Brain microvascular endothelial cell (primary cell): ENCODE measurements around the gene CACTIN.
A peak's percentile ranks its signal among the peaks of the same experiment; 100 is the strongest.

ENCODE experiments used
- DNase-seq: peaks from one replicate; pipeline ENCODE4 v3.0.0-alpha.2; 2020
- H3K27ac ChIP-seq: fragments of 250-450 bp; sonication (Bioruptor Pico); 2 replicates; pipeline ENCODE4 v1.5.1; 2020; ENCODE audit warnings: mild to moderate bottlenecking, moderate library complexity
- H3K27me3 ChIP-seq: fragments of 250-450 bp; sonication (Bioruptor Pico); replicated peaks from 2 replicates; pipeline ENCODE4 v1.5.1; 2020; ENCODE audit warnings: mild to moderate bottlenecking
- H3K36me3 ChIP-seq: fragments of 250-450 bp; sonication (Bioruptor Pico); replicated peaks from 2 replicates; pipeline ENCODE4 v1.5.1; 2020; ENCODE audit warnings: mild to moderate bottlenecking
- H3K4me3 ChIP-seq: 2 replicates; pipeline ENCODE4 v1.5.1; 2011; ENCODE audit warnings: low read depth, mild to moderate bottlenecking, control low read depth, low read length, moderate library complexity
- in situ Hi-C: cut with HindIII; loops from 2 replicates; pipeline ENCODE4 v1.10.0; 2017; ENCODE audit warnings: low sequenced_read_pairs, low pct_ligation_motif_present
- TF ChIP-seq, protein P1 (sequence below): IDR thresholded peaks from 2 replicates; pipeline ENCODE4 v1.5.1; 2011; ENCODE audit warnings: low read depth, mild to moderate bottlenecking, moderate library complexity, low read length, control low read depth, inconsistent platforms; ENCODE audit errors: missing control alignments

Gene CACTIN

DNA sequence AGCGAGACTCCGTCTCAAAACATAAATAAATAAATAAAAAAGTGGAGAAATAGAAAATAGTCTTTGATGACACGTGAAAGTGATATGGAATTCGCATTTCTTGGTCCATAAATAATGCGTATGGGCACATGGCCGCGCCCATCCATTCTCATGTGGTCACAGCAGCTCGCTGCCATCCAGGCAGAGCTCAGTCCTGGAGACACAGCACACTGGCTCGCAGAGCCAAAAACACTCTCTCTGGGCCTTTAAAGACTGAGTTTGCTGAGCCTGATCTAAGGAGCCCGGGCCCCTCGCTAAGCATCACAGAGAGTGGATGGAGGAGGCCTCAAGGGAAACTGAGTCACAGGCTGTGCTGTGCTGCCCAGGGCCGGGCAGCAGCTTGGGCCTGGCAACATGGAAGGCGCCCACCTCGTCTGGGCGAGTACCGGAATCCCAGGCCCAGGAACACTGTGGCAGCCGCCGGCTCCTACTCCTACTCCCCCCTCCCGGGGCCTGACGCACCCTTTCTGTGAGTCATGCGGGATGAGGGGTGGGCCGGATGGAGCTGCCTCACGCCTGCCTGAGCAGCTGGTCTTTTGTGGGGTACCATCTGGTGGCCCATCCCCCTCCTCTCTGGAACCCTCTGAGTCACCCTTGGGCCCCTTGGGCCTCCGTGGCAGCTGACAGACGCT, 28.9 kb upstream of the CACTIN start:
- Histone ChIP-seq H3K36me3 (peaks cover 41% of the 10 kb centered on the region), H3K4me3 (no peak overlapping the region), H3K27ac (peak overlapping the region; percentile 76), H3K27me3 (no peaks in the 10 kb centered on the region)
- TF ChIP-seq, protein P1, sequence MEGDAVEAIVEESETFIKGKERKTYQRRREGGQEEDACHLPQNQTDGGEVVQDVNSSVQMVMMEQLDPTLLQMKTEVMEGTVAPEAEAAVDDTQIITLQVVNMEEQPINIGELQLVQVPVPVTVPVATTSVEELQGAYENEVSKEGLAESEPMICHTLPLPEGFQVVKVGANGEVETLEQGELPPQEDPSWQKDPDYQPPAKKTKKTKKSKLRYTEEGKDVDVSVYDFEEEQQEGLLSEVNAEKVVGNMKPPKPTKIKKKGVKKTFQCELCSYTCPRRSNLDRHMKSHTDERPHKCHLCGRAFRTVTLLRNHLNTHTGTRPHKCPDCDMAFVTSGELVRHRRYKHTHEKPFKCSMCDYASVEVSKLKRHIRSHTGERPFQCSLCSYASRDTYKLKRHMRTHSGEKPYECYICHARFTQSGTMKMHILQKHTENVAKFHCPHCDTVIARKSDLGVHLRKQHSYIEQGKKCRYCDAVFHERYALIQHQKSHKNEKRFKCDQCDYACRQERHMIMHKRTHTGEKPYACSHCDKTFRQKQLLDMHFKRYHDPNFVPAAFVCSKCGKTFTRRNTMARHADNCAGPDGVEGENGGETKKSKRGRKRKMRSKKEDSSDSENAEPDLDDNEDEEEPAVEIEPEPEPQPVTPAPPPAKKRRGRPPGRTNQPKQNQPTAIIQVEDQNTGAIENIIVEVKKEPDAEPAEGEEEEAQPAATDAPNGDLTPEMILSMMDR = no peak
- peak; percentile 89 for DNase-seq
- in situ Hi-C loops = no loop called here

DNA sequence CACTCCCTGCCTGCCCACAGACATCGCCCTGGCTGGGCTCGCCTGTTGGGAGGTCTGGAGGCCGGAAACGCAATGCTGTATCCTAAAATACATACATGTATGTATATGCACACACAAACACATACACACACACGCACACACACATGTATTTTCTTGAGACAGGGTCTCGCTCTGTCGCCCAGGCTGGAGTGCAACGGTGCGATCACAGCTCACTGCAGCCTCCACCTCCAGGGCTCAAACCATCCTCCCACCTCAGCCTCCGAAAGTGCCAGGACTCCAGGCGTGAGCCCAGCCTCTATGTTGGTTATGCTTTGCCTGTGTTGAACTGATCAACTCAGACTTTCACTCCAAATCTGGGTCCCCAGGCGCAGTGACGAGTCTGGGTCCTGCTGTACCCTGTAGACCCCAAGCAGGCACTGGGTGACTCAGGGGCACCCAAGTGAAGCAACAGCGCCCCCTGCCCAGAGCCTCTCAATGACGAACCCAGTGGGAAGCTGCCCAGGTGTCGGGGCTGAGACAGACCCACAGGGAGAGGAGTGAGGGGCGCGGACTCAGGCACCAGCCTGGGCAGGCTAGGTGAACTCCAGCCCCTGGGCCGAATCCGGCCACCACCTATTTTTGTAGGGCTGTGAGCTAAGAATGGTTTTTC, 27.4 kb upstream of the CACTIN start:
- no peak for DNase-seq
- H3K27me3 ChIP-seq = no peaks in the 10 kb centered on the region
- TF ChIP-seq, protein P1 = peak; percentile 56
- in situ Hi-C loops = no loop called here
- H3K27ac ChIP-seq = no peak overlapping the region
- H3K36me3 ChIP-seq = peaks cover 33% of the 10 kb centered on the region
- no peak overlapping the region for H3K4me3 ChIP-seq

DNA sequence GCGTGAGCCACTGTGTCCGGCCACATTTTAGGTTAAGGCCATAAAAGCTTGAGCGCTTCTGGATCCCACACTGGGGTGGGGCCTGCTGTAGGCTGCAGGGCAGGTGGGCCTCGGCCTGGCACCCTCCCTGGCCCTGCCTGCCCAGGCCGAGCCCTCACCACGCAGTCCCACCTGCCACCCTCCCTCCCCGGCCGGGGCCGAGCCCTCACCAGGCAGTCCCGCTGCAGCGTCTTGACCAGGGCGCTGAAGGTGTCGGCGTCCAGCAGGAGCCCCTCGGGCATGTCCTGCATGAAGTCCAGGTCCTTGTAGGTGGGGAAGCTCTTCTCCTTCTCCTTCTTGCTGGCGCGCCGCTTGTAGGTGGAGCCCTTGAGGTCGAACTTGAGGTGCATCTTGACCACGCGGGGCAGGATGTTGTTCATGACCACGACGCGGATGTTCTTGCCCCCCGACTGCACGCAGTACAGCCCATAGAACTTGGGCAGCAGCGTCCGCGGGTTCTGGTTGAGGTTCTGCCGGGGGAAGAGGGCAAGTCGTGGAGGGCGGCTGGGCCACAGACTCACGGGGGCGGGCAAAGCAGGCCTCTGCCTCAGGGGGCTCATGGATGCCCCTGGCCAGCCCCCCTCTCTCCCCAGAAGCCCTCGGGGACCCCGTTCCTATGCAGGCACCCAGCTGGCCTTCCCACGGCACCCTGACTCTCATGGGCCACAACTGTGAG, 26.6 kb upstream of the CACTIN start:
- Histone ChIP-seq H3K4me3 (no peak overlapping the region), H3K27ac (no peak overlapping the region), H3K36me3 (peaks cover 33% of the 10 kb centered on the region), H3K27me3 (no peaks in the 10 kb centered on the region)
- in situ Hi-C loops = no loop called here
- DNase-seq = no peak
- TF ChIP-seq, protein P1 = no peak

DNA sequence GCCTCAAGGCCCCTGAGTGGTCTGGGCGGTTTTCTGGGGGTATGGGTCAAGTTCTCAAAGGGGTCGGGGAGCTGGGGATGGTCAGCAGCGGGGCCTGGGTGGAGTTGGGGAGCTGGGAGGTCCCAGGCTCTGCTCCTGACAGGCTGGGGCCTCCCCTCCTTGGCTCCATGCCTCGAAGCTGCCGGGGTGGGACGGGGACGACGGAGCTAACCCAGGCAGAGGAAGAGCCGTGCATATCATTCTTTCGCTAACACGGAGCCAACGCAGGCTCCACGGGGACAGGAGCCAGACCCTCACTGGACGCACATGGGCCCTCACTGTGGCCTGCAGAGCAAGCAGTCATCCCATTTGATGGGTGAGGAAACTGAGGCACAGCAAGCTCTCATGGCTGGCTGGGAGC, 25.8 kb upstream of the CACTIN start:
- Histone ChIP-seq H3K27ac (no peak overlapping the region), H3K4me3 (no peak overlapping the region), H3K27me3 (no peaks in the 10 kb centered on the region), H3K36me3 (peaks cover 32% of the 10 kb centered on the region)
- DNase-seq = no peak
- in situ Hi-C loops = no loop called here
- TF ChIP-seq, protein P1 = no peak

DNA sequence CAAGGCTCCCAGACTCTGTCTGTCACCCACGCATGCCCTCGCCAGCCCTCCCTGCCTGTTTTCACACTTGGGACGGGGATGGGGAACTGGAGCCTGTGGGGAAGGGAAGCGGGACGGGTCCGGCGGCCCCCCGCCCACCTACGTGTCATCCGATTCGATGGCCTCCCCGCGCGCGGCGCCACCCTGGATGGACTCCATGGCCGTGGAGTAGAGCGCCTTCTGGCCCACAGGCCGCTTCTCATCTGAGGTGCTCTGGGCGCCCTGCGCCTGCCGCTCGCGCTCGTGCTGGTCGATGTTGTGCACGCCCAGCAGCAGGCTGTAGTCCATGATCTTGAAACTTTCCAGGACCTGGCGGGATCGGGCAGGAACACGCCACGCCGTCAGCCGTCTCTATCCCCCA, 25.1 kb upstream of the CACTIN start:
- Histone ChIP-seq H3K36me3 (peaks cover 24% of the 10 kb centered on the region), H3K27me3 (no peaks in the 10 kb centered on the region), H3K27ac (no peak overlapping the region), H3K4me3 (no peak overlapping the region)
- DNase-seq = no peak
- in situ Hi-C loops = no loop called here
- TF ChIP-seq, protein P1 = no peak
